Ovary (tissue), 9 donors: Measurements from ENCODE around the gene MRPS23. TPM values are rescaled to one million over a fixed set of nuclear protein-coding genes. Genes with fewer than 3 reads are reported as not detected.
A peak's percentile ranks its signal among the peaks of the same experiment; 100 is the strongest.

ENCODE experiments used
- DNase-seq, 5 donors: peaks; one replicate each; pipeline ENCODE4 v3.0.0-alpha.2; 2019 to 2020
- H3K27ac ChIP-seq, 2 donors: fragments of 200-600 bp; one replicate each; pipeline versions ENCODE4 v1.5.1 to v1.8.0; 2019 to 2022
- H3K27me3 ChIP-seq: fragments of 200-600 bp; one replicate; pipeline ENCODE4 v1.8.0; 2022
- H3K36me3 ChIP-seq: fragments of 200-600 bp; sonication (generic); one replicate; pipeline ENCODE4 v1.5.1; 2019
- H3K4me1 ChIP-seq: one replicate; pipeline ENCODE4 v1.8.1; 2013; ENCODE audit warnings: mild to moderate bottlenecking, moderate library complexity; ENCODE audit not compliant: insufficient read depth
- H3K4me3 ChIP-seq: fragments of 200-600 bp; sonication (generic); one replicate; pipeline ENCODE4 v1.5.1; 2017
- H3K9me3 ChIP-seq, 2 donors: fragments of 200-600 bp in 1 of 2; sonication (generic) in 1 of 2; one replicate each; pipeline versions ENCODE4 v1.5.1 to v1.8.1; 2013 to 2019; ENCODE audit warnings: mild to moderate bottlenecking in 1 of 2, moderate library complexity in 1 of 2
- EP300 ChIP-seq: sonication (generic); formaldehyde crosslinking; IDR thresholded peaks from one replicate; pipeline ENCODE4 v1.6.1; 2017; ENCODE audit warnings: antibody characterized with exemption
- POLR2A ChIP-seq: fragments of 450-650 bp; IDR thresholded peaks from one replicate; pipeline ENCODE4 v1.6.1; 2017; ENCODE audit warnings: antibody characterized with exemption, mild to moderate bottlenecking, moderate library complexity
- WGBS, 3 donors: extraction: QIAGEN DNeasy Blood & Tissue Kit in 1 of 3; methylation state at CpG; one replicate each; pipeline versions ENCODE4 v1.1.5 to v1.1.7; 2013 to 2017; 5-methylcytosine and 5-hydroxymethylcytosine counted together
- intact Hi-C, 4 donors: fragments of 100-400 bp; cut with DNase I; formaldehyde crosslinking; loops; one replicate each; pipeline versions ENCODE4 v1.11.0 to v1.15.1; 2022 to 2023
- polyA plus RNA-seq, 2 donors: library from polyadenylated mRNA; stranded (reverse); fragments of 200-250 nt in 1 of 2; fragments of 350-450 nt in 1 of 2; fragmentation: Illumina TruSeq in 1 of 2; extraction: RNeasy Lipid Tissue Mini Kit (QIAGEN cat#74804) in 1 of 2; gene quantifications; one replicate each; pipeline ENCODE4 v1.2.3, GENCODE V29; 2013 to 2014
- small RNA-seq: library from RNA; depleted of rRNA; stranded (forward); fragments of <200 nt; gene quantifications from one replicate; pipeline ENCODE3, GENCODE V24; 2016
- total RNA-seq, 7 donors: library from RNA; depleted of rRNA in 2 of 7; stranded (reverse); fragments of >200 nt in 2 of 7; fragmentation: NEBNext Ultra II Directional in 3 of 7; extraction: Animal tissue kit (Norgen Biotek cat#: 25700) in 3 of 7; gene quantifications; one replicate each; pipeline versions ENCODE4 v1.1.0 to v1.2.4, GENCODE V29; 2016 to 2023
- TF ChIP-seq, protein P1 (sequence below), 3 donors: fragments of 450-650 bp in 2 of 3; fragments of 200-600 bp in 1 of 3; IDR thresholded peaks; one replicate each; pipeline versions ENCODE4 v1.5.1 to v1.8.0; 2016 to 2022; ENCODE audit warnings: antibody characterized with exemption in 3 of 3, mild to moderate bottlenecking in 1 of 3
- donor health status: DM: no; HTN: no; CAD: no; lungs with moderate emphysema.
- donor health status: DM: no; HTN: no; CAD: no.
- donor health status: Bipolar disorder and iron deficiency.
- donor health status: DM: yes; HTN: yes; CAD: no.
- donor health status: DM: no; HTN: no; CAD: no.
- donor health status: DM: yes; HTN: yes; CAD: no.

MRPS23 gene
- total and polyA plus RNA-seq, 9 donors = 12.2 to 37.9 (median 31.1) TPM

DNA sequence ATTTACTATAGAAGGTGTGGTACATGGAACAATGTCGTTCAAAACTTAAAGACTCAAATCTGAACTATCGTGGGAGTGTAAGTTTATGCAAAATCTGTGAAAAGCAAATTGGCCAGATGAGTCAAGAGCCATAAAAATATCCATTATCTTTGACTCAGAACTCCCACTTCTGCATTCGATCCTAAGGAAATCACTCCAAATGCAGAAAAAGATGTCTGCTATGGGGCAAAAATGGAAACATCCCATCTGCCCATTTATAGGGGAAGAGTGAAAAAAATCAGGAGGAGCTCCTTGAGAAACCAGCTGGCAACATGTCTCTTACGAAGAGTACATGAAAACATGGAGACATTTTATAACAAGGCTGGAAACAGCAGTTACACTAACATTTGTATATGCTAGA, 61.1 kb downstream of the MRPS23 start:
- Histone ChIP-seq H3K9me3 (no peaks in the 10 kb centered on the region), H3K4me3 (no peak overlapping the region), H3K4me1 (no peaks in the 10 kb centered on the region), H3K36me3 (no peaks in the 10 kb centered on the region), H3K27me3 (no peaks in the 10 kb centered on the region), H3K27ac (no peak overlapping the region)
- WGBS, 3 donors = 22 to 26% (median 24%) methylated on average over 4 of the region's 4 CpGs
- TF ChIP-seq EP300 (no peak), POLR2A (no peak)
- TF ChIP-seq, protein P1, sequence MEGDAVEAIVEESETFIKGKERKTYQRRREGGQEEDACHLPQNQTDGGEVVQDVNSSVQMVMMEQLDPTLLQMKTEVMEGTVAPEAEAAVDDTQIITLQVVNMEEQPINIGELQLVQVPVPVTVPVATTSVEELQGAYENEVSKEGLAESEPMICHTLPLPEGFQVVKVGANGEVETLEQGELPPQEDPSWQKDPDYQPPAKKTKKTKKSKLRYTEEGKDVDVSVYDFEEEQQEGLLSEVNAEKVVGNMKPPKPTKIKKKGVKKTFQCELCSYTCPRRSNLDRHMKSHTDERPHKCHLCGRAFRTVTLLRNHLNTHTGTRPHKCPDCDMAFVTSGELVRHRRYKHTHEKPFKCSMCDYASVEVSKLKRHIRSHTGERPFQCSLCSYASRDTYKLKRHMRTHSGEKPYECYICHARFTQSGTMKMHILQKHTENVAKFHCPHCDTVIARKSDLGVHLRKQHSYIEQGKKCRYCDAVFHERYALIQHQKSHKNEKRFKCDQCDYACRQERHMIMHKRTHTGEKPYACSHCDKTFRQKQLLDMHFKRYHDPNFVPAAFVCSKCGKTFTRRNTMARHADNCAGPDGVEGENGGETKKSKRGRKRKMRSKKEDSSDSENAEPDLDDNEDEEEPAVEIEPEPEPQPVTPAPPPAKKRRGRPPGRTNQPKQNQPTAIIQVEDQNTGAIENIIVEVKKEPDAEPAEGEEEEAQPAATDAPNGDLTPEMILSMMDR (IDR thresholded peaks at IDR 0.05) = no peak
- intact Hi-C loops = no loop called here
- no peak for DNase-seq

DNA sequence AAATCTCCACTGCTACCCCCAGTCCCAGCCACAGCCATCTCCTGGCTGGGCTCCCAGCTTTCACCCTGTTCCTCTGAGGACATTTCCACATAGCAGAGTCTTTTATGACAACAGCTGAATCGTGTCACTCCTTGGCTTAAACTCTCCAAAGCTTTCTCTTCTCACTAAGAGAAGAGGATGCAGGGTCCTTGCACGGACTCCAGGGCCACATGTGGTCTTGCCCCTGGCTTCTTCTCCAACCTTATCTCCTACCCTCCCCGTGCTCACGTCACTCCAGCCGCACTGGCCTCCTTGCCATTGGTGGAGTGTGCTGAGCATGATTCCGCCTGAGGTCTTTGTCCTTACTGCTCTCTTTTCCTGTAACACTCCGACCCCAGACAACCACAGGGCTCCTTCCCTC, 64.8 kb downstream of the MRPS23 start:
- DNase-seq = peak in 2 of 5 donors; percentile 44 to 47
- 25 to 41% (median 38%) methylated on average over 7 of the region's 7 CpGs for WGBS, 3 donors
- Histone ChIP-seq H3K36me3 (no peaks in the 10 kb centered on the region), H3K27ac (no peak overlapping the region), H3K9me3 (no peaks in the 10 kb centered on the region), H3K4me1 (peaks cover 6% of the 10 kb centered on the region), H3K4me3 (no peak overlapping the region), H3K27me3 (no peaks in the 10 kb centered on the region)
- TF ChIP-seq, protein P1 (IDR thresholded peaks at IDR 0.05) = no peak
- no peak for TF ChIP-seq EP300
- TF ChIP-seq POLR2A = no peak
- intact Hi-C loops = no loop called here

Small RNAs within 50 kb of the gene (small RNA-seq; reads per million reads assigned to genes)
- not detected for gene RN7SKP94

Other genes starting within 250 kb of the MRPS23 start
- not detected for gene CCDC182, start 104.7 kb downstream of the MRPS23 start, total RNA-seq
- not detected for gene CCDC182, start 104.7 kb downstream of the MRPS23 start, polyA plus RNA-seq
- 10 to 100 TPM in 6 of 7 donors, 1 to 10 TPM in 1; 6.7 to 30.2 (median 22.9) TPM for gene CUEDC1, start 105.4 kb upstream of the MRPS23 start, total RNA-seq
- 10 to 100 TPM; 14.2 to 18.6 TPM for gene CUEDC1, start 105.4 kb upstream of the MRPS23 start, polyA plus RNA-seq
- 10 to 100 TPM; 58.6 to 83.5 (median 72.4) TPM for gene VEZF1, start 138.2 kb upstream of the MRPS23 start, total RNA-seq
- 10 to 100 TPM; 31.6 to 70.2 TPM for gene VEZF1, start 138.2 kb upstream of the MRPS23 start, polyA plus RNA-seq
- 100 to 1,000 TPM in 6 of 7 donors, 10 to 100 TPM in 1; 89.8 to 184 (median 159) TPM for gene SRSF1, start 157.2 kb upstream of the MRPS23 start, total RNA-seq
- gene SRSF1, start 157.2 kb upstream of the MRPS23 start, polyA plus RNA-seq = 100 to 1,000 TPM in 1 of 2 donors, 10 to 100 TPM in 1; 77.8 to 157 TPM
- 10 to 100 TPM; 11.0 to 42.5 (median 34.1) TPM for gene DYNLL2, start 233.4 kb upstream of the MRPS23 start, total RNA-seq
- 10 to 100 TPM; 18.4 to 51.1 TPM for gene DYNLL2, start 233.4 kb upstream of the MRPS23 start, polyA plus RNA-seq